ENCODE data around the gene KIFC1. TPM values are rescaled to one million over a fixed set of nuclear protein-coding genes. Genes with fewer than 3 reads are reported as not detected.

The KIFC1 gene
- total RNA-seq, 1 donor from 2014 or later: 0.26 TPM

DNA sequence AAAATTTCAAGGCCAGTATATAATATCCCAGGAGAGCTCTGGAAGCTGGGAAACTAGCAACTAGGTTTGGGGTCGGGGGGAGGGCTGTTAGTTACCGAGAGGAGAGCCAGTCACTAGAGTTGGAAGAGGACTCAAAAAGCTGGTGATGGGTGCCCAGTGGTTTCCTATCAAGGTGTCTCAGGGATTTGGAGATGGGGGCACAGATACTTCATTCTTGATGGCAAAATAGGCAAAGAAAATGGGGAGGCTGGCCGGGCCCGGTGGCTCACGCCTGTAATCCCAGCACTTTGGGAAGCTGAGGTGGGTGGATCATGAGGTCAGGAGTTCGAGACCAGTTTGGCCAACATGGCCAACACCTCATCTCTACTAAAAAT is 20.0 kb downstream of the KIFC1 start:
- no peak for FAIRE-seq
- no peak for DNase-seq (ENCODE audit: low read depth)

DNA sequence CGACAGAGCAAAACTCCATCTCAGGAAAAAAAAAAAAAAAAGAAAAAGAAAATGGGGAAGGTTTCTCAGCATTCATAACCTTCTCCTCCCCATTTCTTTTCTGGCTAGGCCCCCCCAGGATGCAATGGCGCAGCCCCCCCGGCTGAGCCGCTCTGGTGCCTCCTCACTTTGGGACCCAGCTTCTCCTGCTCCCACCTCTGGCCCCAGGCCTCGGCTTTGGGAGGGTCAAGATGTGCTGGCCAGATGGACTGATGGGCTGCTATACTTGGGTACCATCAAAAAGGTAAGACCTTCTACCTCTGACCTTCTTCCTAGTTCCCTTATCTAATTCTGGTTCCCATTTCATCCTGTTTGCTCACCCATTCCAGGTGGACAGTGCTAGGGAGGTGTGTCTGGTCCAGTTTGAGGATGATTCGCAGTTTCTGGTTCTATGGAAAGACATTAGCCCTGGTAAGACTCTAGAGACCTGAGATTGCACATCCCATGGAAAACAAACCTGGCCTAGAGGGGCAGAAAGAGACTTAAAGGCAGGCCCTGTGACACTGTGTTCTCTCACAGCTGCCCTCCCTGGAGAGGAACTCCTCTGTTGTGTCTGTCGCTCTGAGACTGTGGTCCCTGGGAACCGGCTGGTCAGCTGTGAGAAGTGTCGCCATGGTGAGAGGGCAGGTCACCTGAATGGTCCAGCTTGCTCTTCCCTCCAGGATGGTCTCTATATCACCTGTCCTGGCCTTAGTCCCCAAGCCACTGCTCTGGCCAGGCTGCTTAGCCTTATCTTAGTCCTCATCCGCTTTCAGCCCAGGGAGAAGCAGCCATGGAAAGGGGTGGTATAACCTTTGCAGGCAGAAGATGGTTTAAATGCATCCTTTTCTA is 20.8 kb downstream of the KIFC1 start:
- no peak overlapping the region for H3K4me3 ChIP-seq (ENCODE audit: low read depth, low read length)
- FAIRE-seq: no peak
- H3K36me3 ChIP-seq (ENCODE audit: control insufficient read depth, insufficient read depth, low read length): peaks cover 5% of the 10 kb centered on the region
- H3K27me3 ChIP-seq (ENCODE audit: control insufficient read depth, insufficient read depth, low read length): no peaks in the 10 kb centered on the region
- DNase-seq (ENCODE audit: low read depth): no peak
- TF ChIP-seq, protein P1, sequence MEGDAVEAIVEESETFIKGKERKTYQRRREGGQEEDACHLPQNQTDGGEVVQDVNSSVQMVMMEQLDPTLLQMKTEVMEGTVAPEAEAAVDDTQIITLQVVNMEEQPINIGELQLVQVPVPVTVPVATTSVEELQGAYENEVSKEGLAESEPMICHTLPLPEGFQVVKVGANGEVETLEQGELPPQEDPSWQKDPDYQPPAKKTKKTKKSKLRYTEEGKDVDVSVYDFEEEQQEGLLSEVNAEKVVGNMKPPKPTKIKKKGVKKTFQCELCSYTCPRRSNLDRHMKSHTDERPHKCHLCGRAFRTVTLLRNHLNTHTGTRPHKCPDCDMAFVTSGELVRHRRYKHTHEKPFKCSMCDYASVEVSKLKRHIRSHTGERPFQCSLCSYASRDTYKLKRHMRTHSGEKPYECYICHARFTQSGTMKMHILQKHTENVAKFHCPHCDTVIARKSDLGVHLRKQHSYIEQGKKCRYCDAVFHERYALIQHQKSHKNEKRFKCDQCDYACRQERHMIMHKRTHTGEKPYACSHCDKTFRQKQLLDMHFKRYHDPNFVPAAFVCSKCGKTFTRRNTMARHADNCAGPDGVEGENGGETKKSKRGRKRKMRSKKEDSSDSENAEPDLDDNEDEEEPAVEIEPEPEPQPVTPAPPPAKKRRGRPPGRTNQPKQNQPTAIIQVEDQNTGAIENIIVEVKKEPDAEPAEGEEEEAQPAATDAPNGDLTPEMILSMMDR (IDR thresholded peaks at IDR 0.05; ENCODE audit: insufficient read depth, low read length, severe bottlenecking): no peak

More for the DNA sequence above, 20.0 kb downstream of the KIFC1 start:
- Histone ChIP-seq H3K36me3 (ENCODE audit: control insufficient read depth, insufficient read depth, low read length) (peaks cover 5% of the 10 kb centered on the region), H3K4me3 (ENCODE audit: low read depth, low read length) (peak overlapping the region; percentile 57), H3K27me3 (ENCODE audit: control insufficient read depth, insufficient read depth, low read length) (no peaks in the 10 kb centered on the region)
- TF ChIP-seq, protein P1 (IDR thresholded peaks at IDR 0.05; ENCODE audit: insufficient read depth, low read length, severe bottlenecking): no peak

DNA sequence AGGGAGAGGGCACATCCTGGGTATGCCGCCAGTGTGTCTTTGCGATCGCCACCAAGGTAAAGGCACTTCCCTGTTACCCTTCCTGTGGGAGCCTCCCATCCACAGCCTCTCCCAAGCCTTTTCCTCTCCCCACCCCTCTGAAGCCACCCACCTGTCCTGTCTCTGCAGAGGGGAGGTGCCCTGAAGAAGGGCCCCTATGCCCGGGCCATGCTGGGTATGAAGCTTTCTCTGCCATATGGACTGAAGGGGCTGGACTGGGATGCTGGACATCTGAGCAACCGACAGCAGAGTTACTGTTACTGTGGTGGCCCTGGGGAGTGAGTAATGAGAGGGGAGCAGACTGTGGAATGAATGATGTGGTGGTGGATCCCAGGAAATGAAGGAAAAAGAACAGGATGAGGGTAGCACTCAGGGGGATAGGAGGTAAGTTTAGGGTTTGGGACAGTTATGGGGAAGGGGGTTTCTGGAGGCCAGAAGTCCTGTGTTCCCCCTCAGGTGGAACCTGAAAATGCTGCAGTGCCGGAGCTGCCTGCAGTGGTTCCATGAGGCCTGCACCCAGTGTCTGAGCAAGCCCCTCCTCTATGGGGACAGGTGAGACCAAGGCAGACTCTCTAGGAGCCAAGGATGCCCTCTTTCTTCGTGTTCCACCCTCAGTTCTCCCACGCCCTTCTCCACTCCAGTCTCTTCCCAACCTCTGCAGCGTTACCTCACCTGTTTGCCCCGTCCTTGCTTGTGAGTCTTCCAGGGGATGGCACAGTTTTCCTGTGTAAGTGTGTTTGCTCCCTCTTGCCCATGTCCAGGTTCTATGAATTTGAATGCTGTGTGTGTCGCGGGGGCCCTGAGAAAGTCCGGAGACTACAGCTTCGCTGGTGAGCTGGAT is 21.9 kb downstream of the KIFC1 start:
- H3K4me3 ChIP-seq (ENCODE audit: low read depth, low read length): no peak overlapping the region
- FAIRE-seq: no peak

DNA sequence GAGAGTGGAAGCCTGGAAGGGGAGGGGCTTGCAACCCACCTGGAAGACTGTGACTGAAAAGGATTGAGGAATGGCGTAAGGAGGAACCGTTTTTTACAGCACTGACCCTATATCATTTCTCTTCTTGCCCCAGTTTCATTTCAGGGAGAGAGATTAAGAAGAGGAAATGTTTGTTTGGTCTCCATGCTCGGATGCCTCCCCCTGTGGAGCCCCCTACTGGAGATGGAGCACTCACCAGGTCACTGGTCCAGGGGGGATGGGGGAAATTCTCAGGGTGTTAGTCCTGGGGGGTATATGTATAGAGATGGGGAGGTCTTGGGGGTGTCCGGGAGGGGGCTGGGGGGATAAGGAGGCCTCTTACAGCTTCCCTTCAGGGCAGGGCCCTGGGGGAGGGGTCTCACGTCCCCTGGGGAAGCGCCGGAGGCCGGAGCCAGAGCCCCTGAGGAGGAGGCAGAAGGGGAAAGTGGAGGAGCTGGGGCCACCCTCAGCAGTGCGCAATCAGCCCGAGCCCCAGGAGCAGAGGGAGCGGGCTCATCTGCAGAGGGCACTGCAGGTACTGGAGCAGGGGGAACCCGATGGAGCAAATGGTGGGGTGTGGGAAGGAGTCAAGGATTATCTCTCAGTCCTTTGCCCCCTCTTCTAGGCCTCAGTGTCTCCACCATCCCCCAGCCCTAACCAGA is 23.1 kb downstream of the KIFC1 start:
- peaks cover 5% of the 10 kb centered on the region for H3K36me3 ChIP-seq (ENCODE audit: control insufficient read depth, insufficient read depth, low read length)
- no peak overlapping the region for H3K4me3 ChIP-seq (ENCODE audit: low read depth, low read length)
- no peak for DNase-seq (ENCODE audit: low read depth)
- TF ChIP-seq, protein P1 (IDR thresholded peaks at IDR 0.05; ENCODE audit: insufficient read depth, low read length, severe bottlenecking): peak; percentile 45
- H3K27me3 ChIP-seq (ENCODE audit: control insufficient read depth, insufficient read depth, low read length): no peaks in the 10 kb centered on the region
- no peak for FAIRE-seq

More for the DNA sequence above, 21.9 kb downstream of the KIFC1 start:
- Histone ChIP-seq H3K27me3 (ENCODE audit: control insufficient read depth, insufficient read depth, low read length) (no peaks in the 10 kb centered on the region), H3K36me3 (ENCODE audit: control insufficient read depth, insufficient read depth, low read length) (peaks cover 5% of the 10 kb centered on the region)
- no peak for DNase-seq (ENCODE audit: low read depth)
- TF ChIP-seq, protein P1 (IDR thresholded peaks at IDR 0.05; ENCODE audit: insufficient read depth, low read length, severe bottlenecking): no peak

DNA sequence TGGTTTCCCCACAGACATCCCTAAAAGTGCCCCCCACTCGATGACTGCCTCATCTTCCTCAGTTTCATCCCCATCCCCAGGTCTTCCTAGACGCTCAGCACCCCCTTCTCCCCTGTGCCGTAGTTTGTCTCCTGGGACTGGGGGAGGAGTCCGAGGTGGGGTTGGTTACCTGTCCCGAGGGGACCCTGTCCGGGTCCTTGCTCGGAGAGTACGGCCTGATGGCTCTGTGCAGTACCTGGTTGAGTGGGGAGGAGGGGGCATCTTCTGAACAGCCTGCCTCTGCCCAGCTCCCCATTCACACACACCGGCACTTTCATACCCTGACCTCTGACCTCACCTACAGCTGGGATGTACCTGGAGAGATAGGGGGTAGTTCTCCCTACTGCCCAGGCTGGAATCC is 24.2 kb downstream of the KIFC1 start:
- H3K4me3 ChIP-seq (ENCODE audit: low read depth, low read length): no peak overlapping the region
- no peaks in the 10 kb centered on the region for H3K27me3 ChIP-seq (ENCODE audit: control insufficient read depth, insufficient read depth, low read length)
- DNase-seq (ENCODE audit: low read depth) (no peak), FAIRE-seq (no peak)
- TF ChIP-seq, protein P1 (IDR thresholded peaks at IDR 0.05; ENCODE audit: insufficient read depth, low read length, severe bottlenecking): no peak
- H3K36me3 ChIP-seq (ENCODE audit: control insufficient read depth, insufficient read depth, low read length): peaks cover 5% of the 10 kb centered on the region

All from bronchial epithelial cell (primary cell).